Stimulated activated CD8-positive, alpha-beta memory T cell treated with anti-CD3 and anti-CD28 coated beads, Interleukin-12 subunit alpha, Interleukin-12 subunit beta, amount 100 ng/mL, for 24 hours (primary cell): Measurements from ENCODE around the gene TTC9B.

Experiments
- DNase-seq: peaks from one replicate; pipeline ENCODE4 v3.0.0-alpha.2; 2020; ENCODE audit errors: extremely low read depth

The TTC9B gene

GRCh38 chr19:40247735-40248262, 29.6 kb upstream of the TTC9B start:
- DNase-seq = no peak

- DNase-seq = no peak
These were observed 29.0 kb upstream of the TTC9B start for GRCh38 chr19:40247178-40247577.

GRCh38 chr19:40246292-40247073, 28.3 kb upstream of the TTC9B start:
- no peak for DNase-seq

GRCh38 chr19:40245506-40246128, 27.4 kb upstream of the TTC9B start:
- no peak for DNase-seq

DNA sequence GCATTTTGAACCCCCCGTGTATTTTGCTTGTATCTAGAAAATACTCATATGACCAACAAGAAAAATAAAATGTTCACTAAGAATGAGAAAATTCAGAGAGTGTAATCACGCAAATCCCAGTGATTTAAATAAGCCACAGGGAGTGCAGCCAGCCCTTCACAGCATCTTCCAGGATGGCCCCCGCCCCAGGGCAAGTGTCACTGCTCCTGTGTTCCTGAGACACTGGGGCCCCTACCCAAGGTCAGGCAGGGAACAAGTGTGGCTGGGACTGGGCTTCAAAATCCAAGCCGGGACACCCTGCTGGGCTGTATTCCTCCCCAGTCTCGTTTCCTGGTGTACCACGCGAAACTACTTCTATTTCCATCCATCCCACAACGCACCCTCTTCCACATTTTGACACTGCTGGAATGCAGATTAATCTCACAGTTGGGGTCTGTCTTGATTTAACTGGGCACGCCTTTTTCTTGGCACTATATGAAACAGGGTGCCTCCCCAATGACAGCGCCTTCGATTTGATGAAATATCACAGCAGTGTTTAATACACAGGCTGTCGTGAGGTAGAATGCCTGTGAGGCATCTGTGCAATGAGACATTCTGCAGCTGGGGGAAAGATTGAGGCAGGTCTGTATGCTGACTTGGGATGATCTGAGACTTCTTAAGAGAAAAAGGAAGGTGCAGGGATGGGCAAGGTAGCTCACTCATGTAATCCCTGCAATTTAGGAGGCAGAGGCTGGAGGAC, 26.6 kb upstream of the TTC9B start:
- no peak for DNase-seq

DNA sequence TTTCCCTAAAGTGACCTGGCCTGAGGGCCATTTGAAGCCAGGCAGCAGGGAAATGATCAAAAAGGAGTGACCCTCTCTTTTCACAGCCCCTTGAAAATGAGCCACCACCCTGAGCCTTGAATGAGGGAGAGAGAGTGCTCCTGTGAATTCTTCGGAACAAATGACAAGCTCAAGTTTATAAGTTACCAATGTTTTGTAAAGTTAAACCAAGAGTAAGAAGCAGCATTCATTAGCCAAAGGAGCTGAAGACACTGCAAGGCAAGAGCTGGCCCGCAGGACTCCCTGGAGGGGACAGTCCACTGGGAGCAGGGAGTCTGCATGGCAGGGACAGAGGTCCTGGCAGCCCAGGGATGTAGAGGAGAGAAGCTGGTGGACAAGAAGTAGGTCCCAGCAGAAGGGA, 25.0 kb upstream of the TTC9B start:
- DNase-seq = no peak

DNA sequence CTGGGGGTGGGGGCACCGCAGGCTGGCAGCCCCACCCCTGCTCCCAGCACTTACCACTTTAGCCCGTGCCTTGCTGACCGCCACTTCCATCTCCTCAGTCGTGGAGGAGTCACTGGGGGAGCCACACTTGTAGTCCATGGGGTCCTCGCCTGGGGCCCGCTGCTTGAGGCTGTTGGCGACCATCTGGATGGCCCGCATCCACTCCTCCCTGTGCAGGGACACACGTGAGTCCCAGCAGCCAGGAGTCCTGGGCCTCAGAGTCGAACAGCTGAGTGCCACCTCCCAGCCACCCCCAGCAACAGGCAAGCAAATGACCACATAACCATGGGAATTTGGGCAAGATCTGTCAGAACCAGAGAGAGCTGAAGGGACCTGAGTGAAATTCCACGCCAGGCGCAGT, 24.3 kb upstream of the TTC9B start:
- no peak for DNase-seq

DNA sequence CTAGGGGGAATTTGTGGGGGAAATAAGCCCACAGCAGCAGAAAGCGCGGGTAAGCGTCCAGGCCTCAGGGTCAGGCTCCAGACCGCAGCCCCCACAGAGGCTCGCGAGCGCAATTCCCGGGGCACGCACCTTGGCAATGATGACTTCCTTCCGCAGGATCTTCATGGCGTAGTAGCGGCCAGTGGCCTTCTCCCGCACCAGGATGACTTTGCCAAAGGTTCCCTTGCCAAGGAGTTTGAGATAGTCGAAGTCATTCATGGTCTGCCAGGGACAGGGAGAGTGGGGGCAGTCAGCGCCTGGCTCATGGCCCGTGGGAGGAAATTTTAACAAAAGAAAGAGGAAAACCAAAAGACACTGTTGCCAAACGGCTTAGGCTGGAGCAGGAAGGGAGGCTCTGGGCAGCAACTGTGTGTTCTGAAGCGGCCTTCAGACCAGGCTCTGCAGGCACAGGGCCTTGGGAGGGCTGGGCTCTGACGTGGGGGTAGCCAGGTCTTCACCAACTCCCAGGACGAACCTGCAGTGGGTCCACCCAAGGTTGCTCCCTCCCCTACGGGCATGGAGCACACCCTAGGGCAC, 23.7 kb upstream of the TTC9B start:
- DNase-seq = no peak

- no peak for DNase-seq
These were observed 23.1 kb upstream of the TTC9B start for GRCh38 chr19:40241125-40241808.

GRCh38 chr19:40240332-40240731, 22.1 kb upstream of the TTC9B start:
- DNase-seq = no peak

DNA sequence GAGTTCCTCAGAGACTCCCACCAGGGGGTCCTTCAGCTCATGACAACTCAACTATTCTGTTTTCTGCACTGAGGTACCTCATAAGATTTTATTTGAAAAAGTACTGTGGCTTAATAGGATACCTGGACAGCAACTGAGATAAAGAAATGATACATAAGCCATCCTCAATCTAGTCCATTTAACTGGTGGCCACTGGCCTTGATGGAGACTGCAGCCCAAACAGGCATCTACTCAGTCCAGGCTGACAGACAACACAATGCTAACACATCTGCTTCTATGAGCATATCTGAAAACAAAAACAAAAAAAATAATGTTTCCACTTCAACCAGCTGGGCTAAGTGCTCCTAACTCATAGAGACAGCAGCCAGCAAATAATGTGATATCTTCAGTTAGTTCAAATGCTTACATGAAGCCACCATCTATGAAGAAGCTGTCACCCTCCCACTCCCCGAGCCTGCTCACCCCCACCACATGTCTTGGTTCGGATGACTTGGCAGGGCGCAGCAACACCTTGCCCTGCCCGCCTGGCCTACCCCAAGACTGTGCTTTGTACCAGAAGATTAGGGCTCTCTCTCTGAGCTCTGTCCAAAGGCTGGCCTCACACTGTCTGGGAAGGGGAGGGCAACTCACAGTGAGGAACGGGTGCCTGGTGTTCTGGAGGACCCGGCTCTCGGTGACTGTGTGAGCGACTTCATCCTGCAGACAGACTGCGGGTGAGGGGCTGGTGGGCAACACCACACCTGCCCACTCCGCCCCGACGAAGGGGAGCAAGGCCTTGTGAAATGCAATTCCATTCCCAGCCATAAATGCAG, 21.4 kb upstream of the TTC9B start:
- no peak for DNase-seq

GRCh38 chr19:40238775-40239174, 20.6 kb upstream of the TTC9B start:
- DNase-seq = no peak

- no peak for DNase-seq
These were observed 19.6 kb upstream of the TTC9B start for GRCh38 chr19:40237791-40238190.

GRCh38 chr19:40236366-40236765, 18.2 kb upstream of the TTC9B start:
- no peak for DNase-seq

DNA sequence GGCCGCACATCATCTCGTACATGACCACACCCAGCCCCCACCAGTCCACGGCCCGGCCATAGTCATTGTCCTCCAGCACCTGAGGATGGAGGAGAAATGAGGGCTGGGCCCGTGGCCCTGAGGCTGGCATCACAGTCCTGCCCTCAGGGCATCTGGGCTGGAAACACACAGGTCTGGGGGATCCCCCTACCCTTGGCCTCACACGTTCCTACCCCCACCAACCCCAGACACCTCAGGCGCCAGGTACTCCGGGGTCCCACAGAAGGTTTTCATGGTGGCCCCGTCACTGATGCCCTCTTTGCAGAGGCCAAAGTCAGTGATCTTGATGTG, 17.8 kb upstream of the TTC9B start:
- DNase-seq = no peak

- no peak for DNase-seq
These were observed 17.2 kb upstream of the TTC9B start for GRCh38 chr19:40235238-40236025.

- no peak for DNase-seq
These were observed 16.4 kb upstream of the TTC9B start for GRCh38 chr19:40234429-40235237.

DNA sequence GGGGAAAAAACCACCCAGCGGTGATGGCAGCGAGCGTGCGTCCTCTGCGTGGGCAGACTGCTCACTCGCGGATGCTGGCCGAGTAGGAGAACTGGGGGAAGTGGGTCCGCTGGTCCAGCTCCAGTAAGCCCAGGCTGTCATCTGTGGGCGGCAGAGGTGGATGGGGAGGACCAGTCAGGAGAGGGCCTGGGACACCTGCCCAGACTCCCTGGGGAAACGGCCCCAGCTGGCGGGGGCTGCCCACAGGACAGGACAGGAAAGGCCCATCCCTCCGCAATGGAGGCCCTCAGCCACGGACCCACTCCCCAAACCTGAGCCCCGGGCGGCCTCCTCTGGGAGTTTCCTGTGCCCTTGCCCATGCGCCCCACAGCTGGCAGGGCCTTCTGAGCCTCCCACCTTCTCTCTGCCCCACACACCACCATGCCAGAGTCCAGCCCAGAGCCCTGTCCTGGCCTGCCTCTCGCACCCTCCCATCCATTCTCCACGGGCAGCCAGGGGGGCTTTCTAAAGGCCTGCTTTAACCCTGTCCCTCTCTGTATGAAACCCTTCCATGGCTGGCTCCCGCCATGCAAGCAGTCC, 15.7 kb upstream of the TTC9B start:
- DNase-seq = no peak
